RCC 7860 (cell line): ENCODE results near the gene ZNF684.
"Not testable (repeated sequence)": the region's sequence is repeated elsewhere in the genome, so short reads cannot be mapped to it uniquely, and the experiment has no call there.

ENCODE experiments used
- DNase-seq: peaks from one replicate; pipeline ENCODE4 v3.0.0-alpha.2; 2015; ENCODE audit warnings: low spot score
- FAIRE-seq: peaks from 2 replicates; lab custom pipeline; 2012; peaks lifted over from hg19 to GRCh38; lab: Jason Lieb, UNC

Gene ZNF684

DNA sequence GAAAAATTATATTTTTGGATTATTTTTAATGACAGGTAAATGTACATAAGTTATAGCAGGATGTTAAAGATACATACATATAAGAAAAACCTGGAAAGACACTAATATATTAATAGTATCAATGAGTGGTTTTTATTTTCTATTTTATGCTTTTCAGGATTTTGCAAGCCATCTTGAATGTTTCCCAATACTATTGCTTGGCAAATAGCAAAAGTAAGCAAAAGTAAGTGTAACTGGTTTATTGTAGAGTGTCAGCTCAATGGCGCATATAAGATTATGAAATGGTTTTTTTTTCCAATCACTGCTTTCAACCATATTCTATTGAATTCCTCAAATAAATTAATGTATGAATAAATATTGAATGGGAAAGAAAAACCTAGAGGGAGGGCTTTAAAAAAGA, 36.4 kb downstream of the ZNF684 start:
- FAIRE-seq (no peak), DNase-seq (no peak)

DNA sequence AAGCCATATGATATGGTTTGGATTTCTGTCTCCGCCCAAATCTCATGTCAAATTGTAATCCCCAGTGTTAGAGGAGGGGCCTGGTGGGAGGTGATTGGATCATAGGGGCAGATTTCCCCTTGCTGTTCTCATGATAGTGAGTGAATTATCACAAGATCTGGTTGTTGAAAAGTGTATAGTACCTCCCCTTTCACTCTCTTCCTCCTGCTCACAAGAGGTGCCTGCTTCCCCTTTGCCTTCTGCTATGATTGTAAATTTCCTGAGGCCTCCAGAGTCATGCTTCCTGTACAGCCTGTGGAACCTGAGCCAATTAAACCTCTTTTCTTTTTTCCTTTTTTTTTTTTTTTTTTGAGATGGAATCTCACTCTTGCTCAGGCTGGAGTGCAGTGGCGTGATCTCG, 43.4 kb downstream of the ZNF684 start:
- FAIRE-seq, DNase-seq: not testable (repeated sequence)

DNA sequence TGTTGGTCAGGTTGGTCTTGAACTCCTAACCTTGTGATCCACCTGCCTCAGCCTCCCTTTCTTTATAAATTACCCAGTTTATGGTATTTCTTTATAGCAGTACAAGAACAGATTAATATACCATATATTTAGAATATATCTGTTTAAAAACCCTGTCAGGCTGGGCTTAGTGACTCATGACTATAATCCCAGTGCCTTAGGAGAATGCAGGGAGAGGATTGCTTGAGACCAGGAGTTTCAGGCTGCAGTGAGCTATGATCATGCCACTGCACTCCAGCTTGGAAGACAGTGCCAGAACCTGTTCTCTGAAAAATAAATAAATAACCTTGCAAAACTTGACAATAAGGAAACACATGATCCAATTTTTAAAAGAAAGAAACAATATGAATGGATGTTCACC, 43.9 kb downstream of the ZNF684 start:
- no peak for FAIRE-seq
- DNase-seq = no peak

DNA sequence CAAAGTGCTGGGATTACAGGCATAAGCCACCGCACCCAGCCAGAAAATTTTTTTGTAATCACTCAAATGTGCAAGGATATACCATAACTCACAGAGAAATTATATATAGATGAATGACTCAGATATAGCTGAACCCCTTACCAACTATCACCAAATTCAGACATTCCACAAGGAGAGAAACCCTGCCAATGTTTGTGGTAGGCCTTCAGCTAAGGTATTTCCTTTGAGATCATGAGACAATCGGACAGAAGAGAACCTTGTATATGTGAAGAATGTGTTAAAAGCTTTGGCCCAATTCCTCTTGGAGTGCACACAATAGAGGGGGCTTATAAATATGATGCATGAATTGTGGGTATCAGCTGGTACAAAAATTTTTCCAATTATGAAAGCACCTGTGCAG, 50.7 kb downstream of the ZNF684 start:
- FAIRE-seq = no peak
- DNase-seq = no peak

DNA sequence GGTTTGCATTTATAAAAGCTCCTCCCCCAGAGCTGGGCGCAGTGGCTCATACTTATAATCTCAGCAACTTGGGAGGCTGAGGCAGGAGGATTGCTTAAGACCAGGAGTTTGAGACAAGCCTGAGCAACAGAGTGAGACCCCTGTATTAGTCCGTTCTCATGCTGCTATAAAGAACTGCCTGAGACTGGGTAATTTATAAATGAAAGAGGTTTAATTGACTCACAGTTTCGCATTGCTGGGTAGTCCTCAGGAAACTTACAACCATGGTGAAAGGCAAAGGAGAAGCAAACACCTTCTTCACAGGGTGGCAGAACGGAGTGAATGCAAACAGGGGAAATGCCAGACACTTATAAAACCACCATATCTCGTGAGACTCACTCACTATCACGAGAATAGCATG, 52.5 kb downstream of the ZNF684 start:
- FAIRE-seq = no peak
- no peak for DNase-seq

DNA sequence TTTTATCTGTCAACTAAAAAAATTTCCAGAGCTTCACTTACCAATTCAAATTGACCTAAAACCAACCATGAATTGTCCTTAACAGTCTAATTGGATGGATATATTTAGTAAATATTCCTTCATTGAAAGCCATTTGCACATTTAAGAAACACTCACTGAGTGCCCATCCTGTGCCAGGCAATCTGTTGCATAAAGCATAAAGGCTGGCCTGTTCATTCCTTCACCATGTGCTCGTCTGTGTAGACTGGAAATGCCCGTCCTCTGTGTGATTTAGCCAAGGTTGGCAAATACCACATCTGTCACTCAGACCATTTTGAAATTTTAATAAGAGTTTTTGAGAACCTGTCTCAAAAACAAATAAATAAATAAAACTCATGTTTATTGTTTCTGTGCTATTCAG, 57.1 kb downstream of the ZNF684 start:
- no peak for DNase-seq
- FAIRE-seq = no peak

DNA sequence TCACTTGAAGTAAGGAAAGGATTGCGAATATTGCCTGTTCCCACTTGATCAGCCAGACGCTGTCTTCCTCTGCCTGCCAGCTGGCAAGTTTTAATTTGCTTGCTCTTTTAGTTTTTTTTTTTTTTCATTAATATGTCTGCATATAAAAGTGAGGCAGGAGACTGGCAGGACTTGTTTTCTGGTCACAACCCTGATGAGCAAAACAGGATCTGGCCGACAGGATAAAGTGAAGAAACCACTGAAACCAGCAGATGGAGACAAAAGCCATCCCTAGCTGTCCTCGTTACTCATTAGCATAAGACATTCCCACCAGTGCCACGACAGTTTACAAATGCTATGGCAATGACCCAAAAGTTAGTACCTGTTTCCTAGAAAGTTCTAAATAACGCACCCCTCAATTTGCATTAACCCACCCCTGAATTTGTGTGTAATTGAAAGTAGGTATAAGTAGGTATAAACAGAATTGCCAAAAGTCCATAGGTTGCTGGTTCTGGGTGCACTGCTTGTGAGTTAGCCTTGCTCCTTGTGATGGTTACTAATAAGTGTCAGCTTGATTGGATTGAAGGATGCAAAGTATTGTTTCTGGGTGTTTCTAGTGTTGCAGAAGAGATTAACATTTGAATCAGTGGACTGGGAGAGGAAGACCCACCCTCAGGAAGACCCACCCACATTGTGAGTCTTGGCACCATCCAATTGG, 60.8 kb downstream of the ZNF684 start:
- no peak for FAIRE-seq

DNA sequence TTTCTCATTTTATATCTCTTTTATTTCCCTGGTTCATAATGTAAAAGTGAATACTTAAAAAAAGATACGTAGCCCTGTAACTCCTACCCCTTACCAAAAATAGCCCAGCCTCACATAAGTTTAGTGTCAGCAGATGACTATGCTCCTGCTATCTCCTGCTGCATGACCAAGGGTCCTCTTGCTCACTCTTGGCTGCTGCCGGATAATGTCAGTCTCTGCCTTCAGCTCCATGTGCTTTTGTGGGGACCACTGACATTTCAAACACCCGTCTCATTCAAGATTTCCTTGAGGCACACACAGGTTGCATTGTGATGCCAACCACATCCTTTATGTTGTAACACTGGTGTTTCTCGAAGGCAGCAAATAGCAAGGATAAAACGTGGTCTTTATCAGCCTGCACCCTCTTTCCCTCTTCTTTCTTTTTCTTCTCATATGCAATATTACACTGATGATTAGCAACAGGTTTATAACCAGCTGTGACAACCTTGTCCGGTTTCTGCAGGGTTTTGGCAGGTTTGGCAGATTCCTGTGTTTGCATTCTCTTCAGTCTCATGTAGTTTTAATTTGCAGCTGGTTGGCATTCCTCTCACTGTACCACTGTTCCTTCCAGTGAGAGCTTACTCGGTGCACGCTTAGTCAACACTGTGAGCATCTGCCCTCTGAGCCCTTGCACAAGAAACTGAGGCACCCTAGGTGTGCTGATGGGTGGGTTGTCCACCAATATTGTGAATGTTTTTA, 62.2 kb downstream of the ZNF684 start:
- DNase-seq (no peak), FAIRE-seq (no peak)

More for the DNA sequence above, 60.8 kb downstream of the ZNF684 start:
- DNase-seq = no peak

DNA sequence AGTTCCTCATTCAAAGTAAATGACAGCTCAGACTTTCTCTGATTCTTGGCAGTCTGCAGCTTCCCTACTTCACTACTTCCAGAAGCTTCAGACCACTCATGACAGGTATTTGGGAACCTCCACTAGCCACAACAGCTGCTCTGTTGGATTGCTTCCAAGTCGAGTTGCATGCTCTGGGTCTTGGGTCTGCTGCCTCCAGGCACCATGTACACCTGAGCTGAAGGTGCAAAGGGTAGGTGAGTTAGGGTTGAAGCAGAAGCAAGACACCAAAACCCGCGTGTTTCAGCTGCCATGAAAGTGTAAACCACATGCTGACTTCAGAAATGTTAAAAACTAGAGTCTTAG, 62.7 kb downstream of the ZNF684 start:
- FAIRE-seq = no peak
- no peak for DNase-seq

DNA sequence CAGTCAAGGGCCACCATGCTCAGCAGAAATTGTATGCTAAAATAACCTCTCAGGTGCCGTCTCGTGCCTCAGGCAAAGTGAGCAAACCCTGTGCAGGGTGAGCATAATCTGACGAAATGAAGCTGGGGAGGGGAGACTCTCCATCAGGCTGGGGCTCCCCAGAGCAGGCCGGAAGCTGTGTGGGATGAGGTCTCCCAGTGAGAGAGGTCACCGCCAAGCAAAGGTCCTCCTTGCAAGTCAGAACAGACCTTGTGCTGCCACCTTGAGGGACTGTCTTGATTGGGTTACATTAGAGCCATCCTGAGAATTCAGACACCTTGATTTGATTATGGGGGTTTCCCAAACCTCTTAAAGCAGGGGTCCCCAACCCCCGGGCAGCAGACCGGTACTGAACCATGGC, 64.2 kb downstream of the ZNF684 start:
- DNase-seq = no peak
- FAIRE-seq = no peak
